IMR-90 (cell line): Measurements from ENCODE around the gene RERE.

Source experiments
- BHLHE40 ChIP-seq: fragments of 150-350 bp; IDR thresholded peaks from 2 replicates; pipeline ENCODE4 v1.6.1; 2016; ENCODE audit warnings: mild to moderate bottlenecking, low read depth, low read length
- CEBPB ChIP-seq: IDR thresholded peaks from 2 replicates; pipeline ENCODE4 v1.6.1; 2012; ENCODE audit warnings: low read depth, low read length, improper control_type of control experiment
- MAFK ChIP-seq: IDR thresholded peaks from 2 replicates; pipeline ENCODE4 v1.6.1; 2012; ENCODE audit warnings: low read depth, low read length, improper control_type of control experiment
- MXI1 ChIP-seq: IDR thresholded peaks from 2 replicates; pipeline ENCODE4 v1.6.1; 2012; ENCODE audit warnings: low read depth, mild to moderate bottlenecking, low read length, moderate library complexity, borderline replicate concordance
- POLR2A ChIP-seq: IDR thresholded peaks from 2 replicates; pipeline ENCODE4 v1.6.1; 2012; ENCODE audit warnings: mild to moderate bottlenecking, low read depth, low read length
- RAD21 ChIP-seq: IDR thresholded peaks from 2 replicates; pipeline ENCODE4 v1.6.1; 2012; ENCODE audit warnings: low read length, improper control_type of control experiment
- RCOR1 ChIP-seq: IDR thresholded peaks from 2 replicates; pipeline ENCODE4 v1.6.1; 2012; ENCODE audit warnings: mild to moderate bottlenecking, low read length, improper control_type of control experiment; ENCODE audit not compliant: insufficient replicate concordance
- SMC3 ChIP-seq: fragments of 150-350 bp; IDR thresholded peaks from 2 replicates; pipeline ENCODE4 v1.6.1; 2016; ENCODE audit warnings: low read depth, mild to moderate bottlenecking, antibody characterized with exemption, low read length, moderate library complexity
- TF ChIP-seq, protein P1 (sequence below): conservative IDR thresholded peaks from 2 replicates; pipeline ENCODE4 v1.5.1; 2012; ENCODE audit warnings: mild to moderate bottlenecking, low read depth, low read length, improper control_type of control experiment
- TF ChIP-seq, protein P2 (sequence below): fragments of 150-350 bp; IDR thresholded peaks from 2 replicates; pipeline ENCODE4 v1.6.1; 2016; ENCODE audit warnings: low read depth, mild to moderate bottlenecking, low read length, moderate library complexity, borderline replicate concordance
- TF ChIP-seq, protein P3 (sequence below): fragments of 150-350 bp; IDR thresholded peaks from 2 replicates; pipeline ENCODE4 v1.6.1; 2017; ENCODE audit warnings: mild to moderate bottlenecking, antibody characterized with exemption, low read length, low read depth

DNA sequence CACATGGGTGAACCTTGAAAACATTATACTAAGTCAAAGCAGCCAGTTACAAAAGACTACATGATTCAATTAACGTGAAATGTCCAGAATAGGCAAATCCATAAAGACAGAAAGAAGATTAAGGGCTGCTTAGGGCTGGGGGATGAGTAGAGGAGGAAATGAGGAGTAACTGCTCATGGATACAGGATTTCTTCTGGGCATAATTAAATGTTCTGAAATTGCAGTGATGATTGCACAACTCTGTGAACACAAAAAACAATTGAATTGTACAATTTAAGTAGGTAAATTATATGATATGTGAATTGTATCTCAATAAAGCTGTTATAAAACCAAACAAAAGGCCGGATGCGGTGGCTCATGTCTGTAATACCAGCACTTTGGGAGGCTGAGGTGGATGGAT, 52.2 kb downstream of the RERE start:
- TF ChIP-seq POLR2A (no peak), RCOR1 (no peak), MAFK (no peak), RAD21 (no peak), CEBPB (peak; percentile 71), BHLHE40 (no peak), MXI1 (no peak), SMC3 (no peak)
- TF ChIP-seq, protein P1, sequence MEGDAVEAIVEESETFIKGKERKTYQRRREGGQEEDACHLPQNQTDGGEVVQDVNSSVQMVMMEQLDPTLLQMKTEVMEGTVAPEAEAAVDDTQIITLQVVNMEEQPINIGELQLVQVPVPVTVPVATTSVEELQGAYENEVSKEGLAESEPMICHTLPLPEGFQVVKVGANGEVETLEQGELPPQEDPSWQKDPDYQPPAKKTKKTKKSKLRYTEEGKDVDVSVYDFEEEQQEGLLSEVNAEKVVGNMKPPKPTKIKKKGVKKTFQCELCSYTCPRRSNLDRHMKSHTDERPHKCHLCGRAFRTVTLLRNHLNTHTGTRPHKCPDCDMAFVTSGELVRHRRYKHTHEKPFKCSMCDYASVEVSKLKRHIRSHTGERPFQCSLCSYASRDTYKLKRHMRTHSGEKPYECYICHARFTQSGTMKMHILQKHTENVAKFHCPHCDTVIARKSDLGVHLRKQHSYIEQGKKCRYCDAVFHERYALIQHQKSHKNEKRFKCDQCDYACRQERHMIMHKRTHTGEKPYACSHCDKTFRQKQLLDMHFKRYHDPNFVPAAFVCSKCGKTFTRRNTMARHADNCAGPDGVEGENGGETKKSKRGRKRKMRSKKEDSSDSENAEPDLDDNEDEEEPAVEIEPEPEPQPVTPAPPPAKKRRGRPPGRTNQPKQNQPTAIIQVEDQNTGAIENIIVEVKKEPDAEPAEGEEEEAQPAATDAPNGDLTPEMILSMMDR: no peak
- TF ChIP-seq, protein P2, sequence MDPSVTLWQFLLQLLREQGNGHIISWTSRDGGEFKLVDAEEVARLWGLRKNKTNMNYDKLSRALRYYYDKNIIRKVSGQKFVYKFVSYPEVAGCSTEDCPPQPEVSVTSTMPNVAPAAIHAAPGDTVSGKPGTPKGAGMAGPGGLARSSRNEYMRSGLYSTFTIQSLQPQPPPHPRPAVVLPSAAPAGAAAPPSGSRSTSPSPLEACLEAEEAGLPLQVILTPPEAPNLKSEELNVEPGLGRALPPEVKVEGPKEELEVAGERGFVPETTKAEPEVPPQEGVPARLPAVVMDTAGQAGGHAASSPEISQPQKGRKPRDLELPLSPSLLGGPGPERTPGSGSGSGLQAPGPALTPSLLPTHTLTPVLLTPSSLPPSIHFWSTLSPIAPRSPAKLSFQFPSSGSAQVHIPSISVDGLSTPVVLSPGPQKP: no peak
- TF ChIP-seq, protein P3, sequence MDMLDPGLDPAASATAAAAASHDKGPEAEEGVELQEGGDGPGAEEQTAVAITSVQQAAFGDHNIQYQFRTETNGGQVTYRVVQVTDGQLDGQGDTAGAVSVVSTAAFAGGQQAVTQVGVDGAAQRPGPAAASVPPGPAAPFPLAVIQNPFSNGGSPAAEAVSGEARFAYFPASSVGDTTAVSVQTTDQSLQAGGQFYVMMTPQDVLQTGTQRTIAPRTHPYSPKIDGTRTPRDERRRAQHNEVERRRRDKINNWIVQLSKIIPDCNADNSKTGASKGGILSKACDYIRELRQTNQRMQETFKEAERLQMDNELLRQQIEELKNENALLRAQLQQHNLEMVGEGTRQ: no peak
